Breast epithelium (tissue), 3 donors: ENCODE data around the gene CYP4B1.

Experiments
- CTCF ChIP-seq, 3 donors: fragments of 450-650 bp; IDR thresholded peaks; one replicate each; pipeline ENCODE4 v1.5.1; 2016 to 2017; ENCODE audit warnings: antibody characterized with exemption in 3 of 3, mild to moderate bottlenecking in 3 of 3, moderate library complexity in 3 of 3
- POLR2A ChIP-seq: fragments of 450-650 bp; IDR thresholded peaks from one replicate; pipeline ENCODE4 v1.6.1; 2016; ENCODE audit warnings: antibody characterized with exemption, mild to moderate bottlenecking, moderate library complexity

GRCh38 chr1:46862348-46862747, 63.5 kb downstream of the CYP4B1 start:
- TF ChIP-seq CTCF (IDR thresholded peaks at IDR 0.05) (no peak), POLR2A (no peak)
